H9 (cell line): Measurements from ENCODE around the gene PANX2. TPM values are rescaled to one million over a fixed set of nuclear protein-coding genes. Genes with fewer than 3 reads are reported as not detected.

Experiments used
- DNase-seq: peaks from one replicate; pipeline ENCODE4 v3.0.0-alpha.2; 2017
- H2AFZ ChIP-seq: one replicate; pipeline ENCODE4 v1.6.1; 2013; ENCODE audit warnings: mild to moderate bottlenecking, low read length, control low read depth, moderate library complexity
- H2AK5ac ChIP-seq: 2 replicates; pipeline ENCODE4 v1.6.1; 2013; ENCODE audit warnings: low read length, control low read depth, mixed read lengths; ENCODE audit not compliant: insufficient read length
- H2BK120ac ChIP-seq: one replicate; pipeline ENCODE4 v1.6.1; 2013; ENCODE audit warnings: low read depth, mild to moderate bottlenecking, low read length, control low read depth, inconsistent platforms; ENCODE audit not compliant: poor library complexity, severe bottlenecking
- H2BK12ac ChIP-seq: 2 replicates; pipeline ENCODE4 v1.6.1; 2013; ENCODE audit warnings: low read length, control low read depth, mixed read lengths, low read depth; ENCODE audit not compliant: insufficient read length
- H2BK15ac ChIP-seq: 2 replicates; pipeline ENCODE4 v1.6.1; 2013; ENCODE audit warnings: low read depth, low read length, control low read depth
- H2BK20ac ChIP-seq: one replicate; pipeline ENCODE4 v1.6.1; 2013; ENCODE audit warnings: low read depth, mild to moderate bottlenecking, low read length, control low read depth, inconsistent platforms; ENCODE audit not compliant: poor library complexity, severe bottlenecking
- H2BK5ac ChIP-seq: 2 replicates; pipeline ENCODE4 v1.6.1; 2013; ENCODE audit warnings: low read length, control low read depth, mixed read lengths; ENCODE audit not compliant: insufficient read length
- H3K14ac ChIP-seq: 2 replicates; pipeline ENCODE4 v1.6.1; 2013; ENCODE audit warnings: low read length, control low read depth; ENCODE audit not compliant: insufficient read depth
- H3K18ac ChIP-seq: 2 replicates; pipeline ENCODE4 v1.6.1; 2013; ENCODE audit warnings: low read depth, mild to moderate bottlenecking, mixed read lengths, low read length, control low read depth; ENCODE audit not compliant: insufficient read length
- H3K23ac ChIP-seq: 2 replicates; pipeline ENCODE4 v1.6.1; 2013; ENCODE audit warnings: low read length, control low read depth, mixed read lengths, low read depth; ENCODE audit not compliant: insufficient read length
- H3K23me2 ChIP-seq: 2 replicates; pipeline ENCODE4 v1.6.1; 2013; ENCODE audit warnings: low read depth, mild to moderate bottlenecking, mixed read lengths, low read length, control low read depth; ENCODE audit not compliant: insufficient read length, poor library complexity, severe bottlenecking
- H3K27ac ChIP-seq: 2 replicates; pipeline ENCODE4 v1.5.1; 2013; ENCODE audit warnings: low read length, control low read depth, mixed read lengths, low read depth; ENCODE audit not compliant: insufficient read length
- H3K27me3 ChIP-seq: 2 replicates; pipeline ENCODE4 v1.6.1; 2013; ENCODE audit warnings: low read length, control low read depth, inconsistent platforms; ENCODE audit not compliant: insufficient read depth
- H3K4ac ChIP-seq: 2 replicates; pipeline ENCODE4 v1.6.1; 2013; ENCODE audit warnings: low read depth, mild to moderate bottlenecking, control low read depth, inconsistent platforms, low read length, moderate library complexity
- H3K4me1 ChIP-seq: 2 replicates; pipeline ENCODE4 v1.6.1; 2013; ENCODE audit warnings: low read length, control low read depth, inconsistent platforms; ENCODE audit not compliant: insufficient read depth
- H3K4me2 ChIP-seq: 2 replicates; pipeline ENCODE4 v1.6.1; 2013; ENCODE audit warnings: low read length, control low read depth, mixed read lengths; ENCODE audit not compliant: insufficient read length, insufficient read depth
- H3K56ac ChIP-seq: 2 replicates; pipeline ENCODE4 v1.6.1; 2013; ENCODE audit warnings: low read depth, mild to moderate bottlenecking, mixed read lengths, low read length, control low read depth; ENCODE audit not compliant: insufficient read length
- H3K79me1 ChIP-seq: 2 replicates; pipeline ENCODE4 v1.6.1; 2013; ENCODE audit warnings: low read depth, mild to moderate bottlenecking, moderate library complexity, low read length, control low read depth, inconsistent platforms; ENCODE audit not compliant: insufficient read depth, poor library complexity, severe bottlenecking
- H3K79me2 ChIP-seq: 2 replicates; pipeline ENCODE4 v1.6.1; 2013; ENCODE audit warnings: low read length, control low read depth, inconsistent platforms; ENCODE audit not compliant: insufficient read depth
- H3K9ac ChIP-seq: 2 replicates; pipeline ENCODE4 v1.6.1; 2013; ENCODE audit warnings: low read length, control low read depth, mixed read lengths; ENCODE audit not compliant: insufficient read length; ENCODE audit errors: extremely low read depth
- H3K9me3 ChIP-seq: one replicate; pipeline ENCODE4 v1.6.1; 2013; ENCODE audit warnings: low read depth, low read length, inconsistent platforms; ENCODE audit not compliant: control insufficient read depth
- H3T11ph ChIP-seq: one replicate; pipeline ENCODE4 v1.6.1; 2013; ENCODE audit warnings: mild to moderate bottlenecking, low read length, control low read depth, inconsistent platforms
- H4K20me1 ChIP-seq: one replicate; pipeline ENCODE4 v1.6.1; 2013; ENCODE audit not compliant: control insufficient read depth, insufficient read length, insufficient read depth
- H4K5ac ChIP-seq: 2 replicates; pipeline ENCODE4 v1.6.1; 2013; ENCODE audit warnings: low read depth, mild to moderate bottlenecking, mixed read lengths, low read length, control low read depth; ENCODE audit not compliant: insufficient read length
- H4K8ac ChIP-seq: replicated peaks from 2 replicates; pipeline ENCODE4 v1.6.1; 2013; ENCODE audit warnings: low read length, control low read depth, mixed read lengths, low read depth; ENCODE audit not compliant: insufficient read length
- H4K91ac ChIP-seq: 2 replicates; pipeline ENCODE4 v1.6.1; 2013; ENCODE audit warnings: low read depth, mild to moderate bottlenecking, moderate library complexity, mixed read lengths, low read length, control low read depth; ENCODE audit not compliant: insufficient read length
- H3K27ac Mint-ChIP-seq, 3 experiments: 2 replicates in 2 of 3; 3 replicates in 1 of 3; pipeline ENCODE4 v1.8.0; 2020 to 2021; ENCODE audit warnings: mixed read lengths in 3 of 3, mild to moderate bottlenecking in 1 of 3, moderate library complexity in 1 of 3
- H3K27me3 Mint-ChIP-seq: 2 replicates; pipeline ENCODE4 v1.8.0; 2021; ENCODE audit warnings: low read depth, mild to moderate bottlenecking, moderate library complexity, mixed read lengths
- H3K36me3 Mint-ChIP-seq, 3 experiments: 2 replicates in 2 of 3; 3 replicates in 1 of 3; pipeline ENCODE4 v1.8.0; 2020 to 2021; ENCODE audit warnings: low read depth in 3 of 3, mixed read lengths in 3 of 3; ENCODE audit not compliant: insufficient read depth in 1 of 3
- H3K4me1 Mint-ChIP-seq, 2 experiments: 2 replicates each; pipeline ENCODE4 v1.8.0; 2020; ENCODE audit warnings: mixed read lengths in 2 of 2
- H3K4me3 Mint-ChIP-seq, 2 experiments: 2 replicates in 1 of 2; 3 replicates in 1 of 2; pipeline ENCODE4 v1.8.0; 2020 to 2021; ENCODE audit warnings: mild to moderate bottlenecking in 2 of 2, mixed read lengths in 2 of 2, moderate library complexity in 1 of 2
- H3K9me3 Mint-ChIP-seq, 2 experiments: 2 replicates in 1 of 2; 3 replicates in 1 of 2; pipeline ENCODE4 v1.8.0; 2020; ENCODE audit warnings: mild to moderate bottlenecking in 2 of 2, mixed read lengths in 2 of 2, moderate library complexity in 1 of 2
- CTCF ChIP-seq: fragments of 200-600 bp; sonication (generic); conservative IDR thresholded peaks from 3 replicates; pipeline ENCODE4 v1.8.0; 2021; ENCODE audit warnings: antibody characterized with exemption, mild to moderate bottlenecking
- WGBS: extraction: QIAGEN DNeasy Blood & Tissue Kit; methylation state at CpG from one replicate; pipeline ENCODE4 v1.1.7; 2013; ENCODE audit warnings: missing lambda C conversion rate, low lambda C conversion rate, mixed read lengths; ENCODE audit not compliant: insufficient read length; ENCODE audit errors: extremely low coverage; 5-methylcytosine and 5-hydroxymethylcytosine counted together
- total RNA-seq: library from RNA; stranded (reverse); gene quantifications from 2 replicates; pipeline ENCODE4 v1.2.1, GENCODE V29; 2021

The PANX2 gene
- total RNA-seq, 1 experiment from 2014 or later = 8.0 TPM

- H2AFZ ChIP-seq = no peak overlapping the region
- DNase-seq = no peak
- no peak overlapping the region for H2AK5ac ChIP-seq
- H2BK15ac ChIP-seq = no peak overlapping the region
- WGBS = no CpG with 5 or more reads among the region's 26 CpGs
- peaks cover 0 to 6% (median 5%) of the 10 kb centered on the region in 3 experiments; a peak in 5 of 7 replicates for H3K36me3 Mint-ChIP-seq
- no peaks in the 10 kb centered on the region for H3K9me3 Mint-ChIP-seq
- H3K4ac ChIP-seq = no peak overlapping the region
- no peak overlapping the region for H4K8ac ChIP-seq
- no peak overlapping the region for H3K18ac ChIP-seq
- no peak for TF ChIP-seq CTCF
- no peak overlapping the region for H3K27ac ChIP-seq
- no peak overlapping the region for H2BK5ac ChIP-seq
- peaks cover 5% of the 10 kb centered on the region; the same call in 1 of the 2 replicates for H3K79me2 ChIP-seq
- peak overlapping the region; percentile 58 for H3K4me2 ChIP-seq
- H3T11ph ChIP-seq = no peak overlapping the region
- no peaks in the 10 kb centered on the region for H3K9me3 ChIP-seq
- no peak overlapping the region for H3K14ac ChIP-seq
- H3K79me1 ChIP-seq = no peaks in the 10 kb centered on the region
- no peak overlapping the region for H2BK20ac ChIP-seq
- no peak overlapping the region for H4K91ac ChIP-seq
- H3K23me2 ChIP-seq = peaks cover 17% of the 10 kb centered on the region
- no peak overlapping the region for H3K23ac ChIP-seq
- H4K5ac ChIP-seq = no peak overlapping the region
- H3K27ac Mint-ChIP-seq = 0 out of 7 replicates have a peak overlapping the region, but pooled peaks of 1 of the 3 experiments have one; percentile 9
- no peak overlapping the region for H3K56ac ChIP-seq
- no peaks in the 10 kb centered on the region for H3K27me3 ChIP-seq
- peaks cover 10 to 23% of the 10 kb centered on the region in 2 experiments for H3K4me1 Mint-ChIP-seq
- no peaks in the 10 kb centered on the region for H4K20me1 ChIP-seq
- H3K27me3 Mint-ChIP-seq = no peaks in the 10 kb centered on the region; the same call in none of the 2 replicates
- no peak overlapping the region for H2BK12ac ChIP-seq
- H3K4me3 Mint-ChIP-seq = peak overlapping the region; percentile 85 to 91
- H2BK120ac ChIP-seq = no peak overlapping the region
- no peak overlapping the region for H3K9ac ChIP-seq
- H3K4me1 ChIP-seq = no peaks in the 10 kb centered on the region
These were observed 16.4 kb downstream of the PANX2 start for GRCh38 chr22:50186761-50187523.
